Measurements from ENCODE around the gene SLC22A23.
A peak's percentile ranks its signal among the peaks of the same experiment; 100 is the strongest.

SLC22A23 gene

DNA sequence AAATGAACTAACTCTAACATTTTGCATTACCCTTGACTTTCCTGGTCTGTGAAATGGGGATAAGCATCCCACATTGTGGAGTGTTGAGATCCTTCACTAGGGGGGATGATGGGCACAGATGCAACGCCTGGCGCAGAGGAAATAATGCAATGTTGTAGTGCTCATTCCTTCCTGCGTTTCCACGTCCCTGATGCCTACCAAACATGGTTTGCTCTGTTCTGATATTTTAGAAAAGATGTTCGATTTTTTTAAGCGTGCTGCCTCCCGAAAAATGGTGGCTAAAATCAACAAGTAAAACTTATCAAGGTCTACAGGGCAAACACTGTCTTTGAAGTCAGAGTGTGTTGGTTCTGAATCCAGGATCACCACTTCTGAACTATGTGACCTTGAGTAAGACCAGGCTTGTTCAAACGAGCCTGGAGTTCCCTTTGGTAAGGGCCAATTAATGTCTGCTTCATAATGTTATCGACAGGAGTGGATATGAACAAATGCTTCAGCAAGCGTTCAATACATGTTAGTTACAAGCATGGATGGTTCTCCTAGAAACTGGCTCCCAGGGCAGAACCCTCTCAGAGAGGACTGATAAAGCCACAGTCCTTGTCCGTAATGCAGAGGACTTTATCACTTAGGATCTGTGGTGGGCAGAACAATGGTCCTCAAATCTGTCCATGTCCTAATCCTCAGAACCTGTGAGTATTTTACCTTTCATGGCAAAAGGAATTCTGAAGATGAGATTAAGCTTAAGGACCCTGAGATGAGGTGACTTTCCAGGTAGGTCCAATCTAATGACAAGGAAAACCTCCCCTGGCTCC lies 44.7 kb downstream of the SLC22A23 start:
- TF ChIP-seq, protein P1, sequence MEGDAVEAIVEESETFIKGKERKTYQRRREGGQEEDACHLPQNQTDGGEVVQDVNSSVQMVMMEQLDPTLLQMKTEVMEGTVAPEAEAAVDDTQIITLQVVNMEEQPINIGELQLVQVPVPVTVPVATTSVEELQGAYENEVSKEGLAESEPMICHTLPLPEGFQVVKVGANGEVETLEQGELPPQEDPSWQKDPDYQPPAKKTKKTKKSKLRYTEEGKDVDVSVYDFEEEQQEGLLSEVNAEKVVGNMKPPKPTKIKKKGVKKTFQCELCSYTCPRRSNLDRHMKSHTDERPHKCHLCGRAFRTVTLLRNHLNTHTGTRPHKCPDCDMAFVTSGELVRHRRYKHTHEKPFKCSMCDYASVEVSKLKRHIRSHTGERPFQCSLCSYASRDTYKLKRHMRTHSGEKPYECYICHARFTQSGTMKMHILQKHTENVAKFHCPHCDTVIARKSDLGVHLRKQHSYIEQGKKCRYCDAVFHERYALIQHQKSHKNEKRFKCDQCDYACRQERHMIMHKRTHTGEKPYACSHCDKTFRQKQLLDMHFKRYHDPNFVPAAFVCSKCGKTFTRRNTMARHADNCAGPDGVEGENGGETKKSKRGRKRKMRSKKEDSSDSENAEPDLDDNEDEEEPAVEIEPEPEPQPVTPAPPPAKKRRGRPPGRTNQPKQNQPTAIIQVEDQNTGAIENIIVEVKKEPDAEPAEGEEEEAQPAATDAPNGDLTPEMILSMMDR (IDR thresholded peaks at IDR 0.05; ENCODE audit: control insufficient read depth, extremely low read depth, insufficient read depth): no peak
- no peak for DNase-seq (ENCODE audit: low read depth)
- no peak overlapping the region for H3K4me3 ChIP-seq (ENCODE audit: low read depth, low read length)

DNA sequence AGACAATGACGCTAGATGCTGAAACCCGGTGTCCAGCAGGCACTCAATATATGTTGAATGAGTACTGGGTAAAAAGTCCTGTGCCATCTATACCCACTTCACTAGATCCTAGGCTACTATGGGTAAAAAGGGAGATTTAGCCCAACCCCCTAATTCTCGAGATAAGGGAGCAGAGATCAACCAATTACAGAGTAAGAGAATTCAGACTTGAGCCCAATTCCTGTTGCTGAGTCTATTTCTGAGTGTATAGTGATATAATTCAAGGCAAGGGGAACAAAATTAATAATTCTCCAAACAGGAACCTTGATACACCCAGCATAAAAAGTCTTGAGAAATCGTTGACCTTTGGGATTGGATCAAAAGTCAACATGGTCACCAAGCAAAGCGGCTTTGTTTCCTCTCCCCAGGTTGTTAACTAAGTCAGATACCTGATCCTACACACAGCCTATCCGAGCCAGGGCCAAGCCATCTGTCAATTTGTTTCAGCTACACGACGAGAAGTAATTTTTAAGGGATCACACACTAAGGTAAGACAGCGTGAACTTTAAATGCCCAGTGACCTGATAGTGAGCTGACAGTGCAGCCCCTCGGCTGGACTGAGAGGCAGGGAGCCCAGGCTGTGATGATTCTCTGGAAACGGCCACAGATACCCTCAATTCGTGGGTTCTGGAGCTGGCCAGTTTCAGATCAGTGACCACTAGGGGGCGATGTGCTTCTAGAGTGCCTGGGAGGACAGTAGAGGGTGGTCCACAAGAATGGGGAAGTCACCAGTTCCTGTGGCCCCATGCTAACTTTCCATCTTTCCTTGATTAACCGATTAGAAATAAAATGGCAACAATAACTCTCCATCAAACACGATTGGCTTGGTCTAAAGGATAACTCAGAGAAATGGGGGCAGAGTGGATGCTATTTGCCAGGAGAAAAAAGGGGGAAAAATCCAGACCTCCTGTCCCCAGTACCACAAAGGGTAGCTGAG lies 46.2 kb downstream of the SLC22A23 start:
- H3K4me3 ChIP-seq (ENCODE audit: low read depth, low read length): no peak overlapping the region
- TF ChIP-seq, protein P1 (IDR thresholded peaks at IDR 0.05; ENCODE audit: control insufficient read depth, extremely low read depth, insufficient read depth): peak; percentile 52
- no peak for DNase-seq (ENCODE audit: low read depth)

DNA sequence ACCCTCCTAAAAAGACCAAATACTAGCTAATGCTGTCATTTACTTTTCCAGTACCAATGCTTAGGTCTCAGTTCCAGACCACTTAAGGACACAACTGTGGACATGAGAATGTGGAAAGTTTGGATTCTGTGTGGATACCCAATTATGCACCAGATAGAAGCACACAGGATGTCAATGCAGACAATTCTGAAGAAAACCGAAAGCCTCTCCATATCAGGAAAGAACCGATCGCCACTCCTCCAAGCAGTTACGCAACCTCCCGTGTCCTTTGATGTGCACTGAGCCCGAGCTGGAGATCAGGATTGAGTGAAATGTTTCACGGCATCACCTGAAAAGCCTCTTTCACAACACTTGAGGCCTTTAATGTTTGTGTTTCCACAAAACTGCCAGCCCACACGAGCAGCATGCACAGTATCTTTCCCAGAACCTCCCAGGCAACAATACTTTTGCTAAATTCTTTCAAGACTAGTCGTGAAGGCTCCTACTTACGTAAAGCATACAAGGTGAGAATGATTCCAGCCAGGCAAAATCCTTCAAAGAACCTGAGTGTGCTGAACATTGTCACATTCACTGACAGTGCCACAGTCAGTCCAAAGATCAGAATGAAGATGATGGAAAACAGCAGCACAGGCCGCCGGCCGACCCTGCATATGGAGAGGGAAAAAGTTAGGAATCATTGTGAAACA lies 47.0 kb downstream of the SLC22A23 start:
- TF ChIP-seq, protein P1 (IDR thresholded peaks at IDR 0.05; ENCODE audit: control insufficient read depth, extremely low read depth, insufficient read depth): no peak
- DNase-seq (ENCODE audit: low read depth): no peak
- H3K4me3 ChIP-seq (ENCODE audit: low read depth, low read length): no peak overlapping the region

DNA sequence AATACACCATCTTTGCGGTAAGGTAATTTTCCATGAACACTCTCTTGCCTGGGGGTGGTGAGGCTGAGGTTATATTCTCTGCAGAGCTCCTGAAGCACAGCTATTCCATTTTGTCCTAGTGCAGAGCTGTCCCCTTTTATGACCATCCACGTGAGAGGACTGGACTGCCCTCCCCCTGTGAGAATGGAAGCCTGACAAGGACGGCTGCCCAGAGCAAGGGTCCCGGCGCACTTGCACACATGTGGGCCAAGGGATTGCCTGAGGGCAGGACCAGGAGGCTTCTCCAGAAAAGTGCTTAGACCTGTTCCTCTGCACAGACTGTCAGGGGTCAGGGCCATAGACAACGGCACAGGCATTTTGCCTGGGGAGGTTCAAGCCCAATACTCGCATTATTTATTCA lies 48.2 kb downstream of the SLC22A23 start:
- TF ChIP-seq, protein P1 (IDR thresholded peaks at IDR 0.05; ENCODE audit: control insufficient read depth, extremely low read depth, insufficient read depth): no peak
- no peak for DNase-seq (ENCODE audit: low read depth)
- no peak overlapping the region for H3K4me3 ChIP-seq (ENCODE audit: low read depth, low read length)

DNA sequence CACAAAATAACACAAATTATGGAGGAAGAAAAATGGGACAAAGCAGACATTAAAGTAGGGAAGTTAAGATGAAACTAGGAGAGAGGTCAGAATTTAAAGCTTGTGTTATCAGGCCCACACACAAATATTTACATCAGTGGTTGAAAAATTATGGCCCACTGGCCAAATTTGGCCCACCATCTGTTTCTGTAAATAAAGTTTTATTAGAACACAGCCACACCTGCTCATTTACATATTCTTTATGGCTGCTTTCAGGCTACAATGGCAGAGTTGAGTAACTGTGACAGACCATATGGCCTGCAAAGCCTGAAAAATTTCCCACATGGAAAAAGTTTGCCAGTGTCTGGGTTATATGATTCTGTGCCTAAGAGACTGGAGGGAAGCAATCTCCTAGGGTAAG lies 49.0 kb downstream of the SLC22A23 start:
- no peak for DNase-seq (ENCODE audit: low read depth)
- H3K4me3 ChIP-seq (ENCODE audit: low read depth, low read length): no peak overlapping the region
- TF ChIP-seq, protein P1 (IDR thresholded peaks at IDR 0.05; ENCODE audit: control insufficient read depth, extremely low read depth, insufficient read depth): no peak

DNA sequence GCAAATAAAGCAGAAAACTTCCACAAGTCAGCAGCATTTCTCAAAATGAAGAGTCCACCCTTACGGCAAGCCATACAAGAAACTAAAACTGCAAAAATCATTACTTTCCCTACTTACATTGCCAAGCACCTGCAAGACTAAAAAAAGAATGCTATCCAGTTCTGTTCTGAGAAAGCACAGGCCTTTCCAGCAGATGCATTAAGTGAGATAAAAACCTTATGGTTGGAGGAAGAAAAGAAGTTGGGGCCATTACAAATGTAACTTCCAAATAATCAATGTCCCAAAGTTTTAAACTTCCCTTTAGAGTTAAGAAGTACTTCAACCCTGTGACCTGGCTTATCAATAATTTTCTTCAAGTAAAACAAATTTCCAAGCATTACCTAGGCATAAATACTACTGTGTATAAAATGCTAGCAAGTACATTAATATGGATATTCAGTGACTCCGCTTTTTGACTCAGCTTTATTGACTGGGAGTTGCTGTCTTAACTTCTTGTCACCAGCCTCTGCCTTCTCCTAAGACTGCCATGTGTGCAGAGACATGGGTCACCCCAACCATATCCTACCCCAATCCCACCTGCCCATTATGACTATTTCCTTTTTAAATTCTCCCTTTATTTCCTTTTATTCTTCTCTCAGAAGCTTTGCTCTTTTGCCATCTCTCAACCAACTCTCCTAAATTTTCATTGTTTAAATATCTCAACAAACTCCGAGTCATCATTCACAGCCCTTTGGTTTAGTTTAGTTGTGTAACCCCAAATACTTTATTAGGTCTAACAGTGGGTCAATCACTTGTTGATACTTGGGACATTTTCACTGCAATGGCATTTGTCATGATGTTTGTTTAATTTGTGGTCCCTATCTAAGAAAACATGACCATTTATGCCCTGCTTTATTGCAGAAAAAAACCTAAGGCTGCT lies 49.7 kb downstream of the SLC22A23 start:
- no peak for DNase-seq (ENCODE audit: low read depth)
- H3K4me3 ChIP-seq (ENCODE audit: low read depth, low read length): no peak overlapping the region
- TF ChIP-seq, protein P1 (IDR thresholded peaks at IDR 0.05; ENCODE audit: control insufficient read depth, extremely low read depth, insufficient read depth): no peak
